ENCODE results near the gene ECHDC1.
A peak's percentile ranks its signal among the peaks of the same experiment; 100 is the strongest.

Gene ECHDC1

DNA sequence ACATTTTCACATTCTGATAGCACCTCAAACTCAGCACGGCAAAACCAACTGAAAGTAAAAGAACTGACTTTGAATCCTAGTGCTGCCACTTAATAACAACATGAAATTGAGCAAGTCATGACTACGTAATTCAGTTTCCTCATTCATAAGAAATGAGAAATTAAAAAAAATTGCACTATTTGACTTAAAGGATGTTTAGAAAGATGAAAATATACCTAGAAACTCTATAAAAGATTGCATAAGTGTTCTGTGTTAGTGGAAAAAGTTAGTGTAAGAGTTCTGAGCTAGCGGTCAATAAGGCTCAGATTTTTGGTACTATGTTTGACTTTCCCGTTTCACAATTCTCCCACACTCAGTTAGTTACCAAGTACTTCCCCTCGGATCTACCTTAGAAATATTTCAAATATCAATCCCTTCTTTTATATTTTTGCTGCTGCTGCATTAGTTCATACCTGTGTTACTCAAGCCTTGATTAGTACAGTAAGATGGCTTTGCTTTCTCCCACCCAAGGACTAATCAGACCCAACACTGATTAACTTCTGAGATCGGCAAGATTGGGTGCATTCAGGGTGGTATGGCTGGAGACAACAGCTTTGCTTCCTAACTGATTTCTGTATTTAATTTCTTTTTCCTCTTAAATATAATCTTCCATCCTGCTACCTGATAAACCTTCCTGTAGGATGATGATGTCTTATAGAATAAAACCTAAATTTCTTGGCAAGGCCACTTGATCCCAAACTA lies 25.9 kb downstream of the ECHDC1 start:
- no peak overlapping the region for H3K4me3 ChIP-seq (ENCODE audit: low read depth, low read length)
- TF ChIP-seq, protein P1, sequence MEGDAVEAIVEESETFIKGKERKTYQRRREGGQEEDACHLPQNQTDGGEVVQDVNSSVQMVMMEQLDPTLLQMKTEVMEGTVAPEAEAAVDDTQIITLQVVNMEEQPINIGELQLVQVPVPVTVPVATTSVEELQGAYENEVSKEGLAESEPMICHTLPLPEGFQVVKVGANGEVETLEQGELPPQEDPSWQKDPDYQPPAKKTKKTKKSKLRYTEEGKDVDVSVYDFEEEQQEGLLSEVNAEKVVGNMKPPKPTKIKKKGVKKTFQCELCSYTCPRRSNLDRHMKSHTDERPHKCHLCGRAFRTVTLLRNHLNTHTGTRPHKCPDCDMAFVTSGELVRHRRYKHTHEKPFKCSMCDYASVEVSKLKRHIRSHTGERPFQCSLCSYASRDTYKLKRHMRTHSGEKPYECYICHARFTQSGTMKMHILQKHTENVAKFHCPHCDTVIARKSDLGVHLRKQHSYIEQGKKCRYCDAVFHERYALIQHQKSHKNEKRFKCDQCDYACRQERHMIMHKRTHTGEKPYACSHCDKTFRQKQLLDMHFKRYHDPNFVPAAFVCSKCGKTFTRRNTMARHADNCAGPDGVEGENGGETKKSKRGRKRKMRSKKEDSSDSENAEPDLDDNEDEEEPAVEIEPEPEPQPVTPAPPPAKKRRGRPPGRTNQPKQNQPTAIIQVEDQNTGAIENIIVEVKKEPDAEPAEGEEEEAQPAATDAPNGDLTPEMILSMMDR (IDR thresholded peaks at IDR 0.05; ENCODE audit: low read depth, low read length), result no peak

DNA sequence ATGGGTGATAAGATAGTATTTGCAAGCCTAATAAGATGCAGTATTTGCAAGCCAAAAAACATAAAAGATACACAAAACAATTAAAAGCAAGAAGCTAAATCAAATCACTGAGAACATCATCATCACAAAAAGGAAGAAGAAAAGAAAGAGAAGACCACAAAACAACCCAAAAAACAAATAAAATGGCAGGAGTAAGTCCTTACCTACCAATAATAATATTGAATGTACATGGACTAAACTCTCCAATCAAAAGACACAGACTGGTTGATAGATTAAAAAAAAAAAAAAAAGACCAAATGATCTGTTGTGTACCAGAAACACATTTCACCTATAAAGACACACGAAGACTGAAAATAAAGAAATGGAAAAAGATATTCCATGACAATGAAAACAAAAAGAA lies 37.7 kb downstream of the ECHDC1 start:
- TF ChIP-seq, protein P1 (IDR thresholded peaks at IDR 0.05; ENCODE audit: low read depth, low read length), result no peak
- H3K4me3 ChIP-seq (ENCODE audit: low read depth, low read length), result no peak overlapping the region

DNA sequence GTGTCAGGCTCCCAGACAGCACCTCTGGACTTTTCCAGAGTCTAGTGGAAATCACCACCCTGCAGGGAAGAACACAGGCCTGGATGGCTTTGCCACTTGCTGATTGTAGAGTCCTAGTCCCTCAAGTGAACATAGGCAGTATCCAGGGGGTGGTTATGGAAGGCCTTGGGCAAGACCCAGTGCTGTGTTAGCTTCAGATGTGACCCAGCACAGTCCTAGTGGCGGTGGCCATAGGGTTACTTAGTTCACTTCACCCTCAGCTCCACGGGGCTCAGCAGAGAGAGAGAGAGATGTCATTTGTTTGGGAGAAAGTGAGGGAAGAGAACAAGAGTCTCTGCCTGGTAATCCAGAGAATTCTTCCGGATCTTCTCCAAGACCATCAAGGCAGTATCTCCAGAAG lies 39.5 kb downstream of the ECHDC1 start:
- H3K4me3 ChIP-seq (ENCODE audit: low read depth, low read length), result no peak overlapping the region
- TF ChIP-seq, protein P1 (IDR thresholded peaks at IDR 0.05; ENCODE audit: low read depth, low read length), result no peak

DNA sequence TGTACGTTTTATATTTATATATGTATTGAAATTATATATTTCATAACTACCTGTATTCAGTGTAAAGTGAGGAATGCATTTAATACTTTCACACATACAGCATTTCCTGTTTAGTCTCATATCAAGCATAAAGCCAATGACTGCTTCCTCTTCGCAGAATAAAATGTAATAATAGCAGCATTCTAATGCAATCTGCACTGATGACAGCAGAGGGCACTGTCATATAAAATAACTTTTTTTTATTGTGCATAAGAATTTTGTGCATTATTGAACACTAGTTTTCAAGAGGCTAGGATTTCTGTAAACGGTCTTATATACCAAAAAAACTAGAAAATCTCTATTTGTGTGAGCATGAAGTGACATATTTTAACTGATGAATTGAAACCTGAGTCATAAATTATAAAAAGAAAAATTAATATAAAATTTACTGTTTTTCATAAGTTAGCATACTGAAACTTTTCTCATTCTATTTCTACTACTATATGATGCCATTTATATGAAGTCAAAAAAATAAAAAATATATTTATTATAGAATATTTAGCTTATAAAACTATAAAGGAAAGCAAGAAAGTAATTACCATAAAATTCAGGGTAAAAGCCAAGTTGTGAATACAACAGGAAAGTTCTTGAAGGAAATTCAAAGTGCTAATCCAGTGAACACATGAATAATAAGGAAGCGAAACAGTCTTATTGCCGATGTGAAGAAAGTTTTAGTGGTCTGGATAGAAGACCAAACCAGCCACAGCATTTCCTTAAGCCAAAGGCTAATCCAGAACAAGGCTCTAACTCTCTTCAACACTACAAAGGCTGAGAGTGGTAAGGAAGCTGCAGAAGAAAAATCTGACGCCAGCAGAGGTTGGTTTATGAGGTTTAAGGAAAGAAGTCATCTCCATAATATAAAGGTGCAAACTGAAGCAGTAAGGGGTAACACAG lies 40.4 kb downstream of the ECHDC1 start:
- no peak overlapping the region for H3K4me3 ChIP-seq (ENCODE audit: low read depth, low read length)
- TF ChIP-seq, protein P1 (IDR thresholded peaks at IDR 0.05; ENCODE audit: low read depth, low read length), result peak; percentile 19; the same call in 1 of the 2 replicates

DNA sequence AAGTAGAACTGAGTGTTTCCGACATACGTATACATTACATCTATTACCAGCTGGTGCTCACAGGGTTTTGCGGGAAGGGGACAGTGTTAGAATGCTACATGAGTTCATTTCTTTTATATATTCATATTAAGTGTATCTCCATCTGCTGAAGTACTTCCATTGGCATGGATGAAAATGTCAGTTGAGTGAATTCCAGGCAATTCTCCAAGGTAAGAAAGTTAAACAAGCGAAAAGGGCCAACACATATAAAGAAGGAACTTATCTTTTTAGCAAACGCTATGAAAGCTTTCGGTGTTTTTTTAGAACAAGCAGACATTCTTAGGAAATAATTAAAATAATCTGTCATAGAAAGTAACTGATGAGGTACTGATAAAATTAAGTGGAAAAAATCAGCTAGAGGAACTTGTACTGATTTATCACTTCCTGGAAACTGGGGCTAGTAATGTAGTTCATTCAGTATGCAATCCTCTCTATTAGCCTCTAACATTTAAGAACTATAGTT lies 42.2 kb downstream of the ECHDC1 start:
- TF ChIP-seq, protein P1 (IDR thresholded peaks at IDR 0.05; ENCODE audit: low read depth, low read length), result no peak
- H3K4me3 ChIP-seq (ENCODE audit: low read depth, low read length), result no peak overlapping the region

DNA sequence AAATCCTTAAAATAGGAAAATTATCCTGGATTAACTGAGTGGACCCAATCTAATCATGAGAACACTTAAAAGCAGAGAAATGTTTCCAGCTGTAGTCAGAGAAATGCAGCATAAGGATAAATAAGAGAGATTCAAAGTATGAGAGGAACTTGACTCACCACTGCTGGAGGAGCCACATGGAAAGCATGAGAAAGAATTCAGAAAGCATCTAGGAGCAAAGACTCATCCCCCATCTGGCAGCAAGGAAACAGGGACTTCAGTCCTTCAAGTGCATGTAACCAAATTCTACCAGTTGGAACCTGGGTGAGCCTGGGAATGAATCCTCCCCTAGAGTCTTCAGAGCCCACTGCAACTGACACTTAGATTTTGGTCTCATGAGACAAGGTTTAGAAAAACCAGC lies 43.0 kb downstream of the ECHDC1 start:
- TF ChIP-seq, protein P1 (IDR thresholded peaks at IDR 0.05; ENCODE audit: low read depth, low read length), result no peak
- no peak overlapping the region for H3K4me3 ChIP-seq (ENCODE audit: low read depth, low read length)

Measured in WI38 (cell line).